PC-9 (cell line): Measurements from ENCODE around the gene SLC7A10.

Source experiments
- EZH2 ChIP-seq: fragments of 200-600 bp; sonication (generic); IDR thresholded peaks from 2 replicates; pipeline ENCODE4 v1.8.0; 2017; ENCODE audit warnings: antibody characterized with exemption, low read depth
- TF ChIP-seq, protein P1 (sequence below): fragments of 200-600 bp; sonication (generic); conservative IDR thresholded peaks from 2 replicates; pipeline ENCODE4 v1.6.1; 2017; ENCODE audit warnings: mixed run types, antibody characterized with exemption, mild to moderate bottlenecking, moderate library complexity

DNA sequence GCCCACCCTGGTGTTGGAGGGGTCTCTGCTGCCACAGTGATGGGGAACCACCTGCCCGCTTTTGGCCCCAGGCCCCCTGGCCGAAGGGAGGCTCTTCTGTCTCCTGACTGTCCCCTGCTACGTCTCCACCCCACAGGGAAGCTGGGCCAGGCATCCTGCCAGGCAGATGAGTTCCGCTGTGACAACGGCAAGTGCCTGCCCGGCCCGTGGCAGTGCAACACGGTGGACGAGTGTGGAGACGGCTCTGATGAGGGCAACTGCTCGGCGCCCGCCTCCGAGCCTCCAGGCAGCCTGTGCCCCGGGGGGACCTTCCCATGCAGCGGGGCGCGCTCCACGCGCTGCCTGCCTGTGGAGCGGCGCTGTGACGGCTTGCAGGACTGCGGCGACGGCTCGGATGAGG lies 20.5 kb downstream of the SLC7A10 start:
- TF ChIP-seq EZH2, result no peak
- TF ChIP-seq, protein P1, sequence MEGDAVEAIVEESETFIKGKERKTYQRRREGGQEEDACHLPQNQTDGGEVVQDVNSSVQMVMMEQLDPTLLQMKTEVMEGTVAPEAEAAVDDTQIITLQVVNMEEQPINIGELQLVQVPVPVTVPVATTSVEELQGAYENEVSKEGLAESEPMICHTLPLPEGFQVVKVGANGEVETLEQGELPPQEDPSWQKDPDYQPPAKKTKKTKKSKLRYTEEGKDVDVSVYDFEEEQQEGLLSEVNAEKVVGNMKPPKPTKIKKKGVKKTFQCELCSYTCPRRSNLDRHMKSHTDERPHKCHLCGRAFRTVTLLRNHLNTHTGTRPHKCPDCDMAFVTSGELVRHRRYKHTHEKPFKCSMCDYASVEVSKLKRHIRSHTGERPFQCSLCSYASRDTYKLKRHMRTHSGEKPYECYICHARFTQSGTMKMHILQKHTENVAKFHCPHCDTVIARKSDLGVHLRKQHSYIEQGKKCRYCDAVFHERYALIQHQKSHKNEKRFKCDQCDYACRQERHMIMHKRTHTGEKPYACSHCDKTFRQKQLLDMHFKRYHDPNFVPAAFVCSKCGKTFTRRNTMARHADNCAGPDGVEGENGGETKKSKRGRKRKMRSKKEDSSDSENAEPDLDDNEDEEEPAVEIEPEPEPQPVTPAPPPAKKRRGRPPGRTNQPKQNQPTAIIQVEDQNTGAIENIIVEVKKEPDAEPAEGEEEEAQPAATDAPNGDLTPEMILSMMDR, result no peak
